Keratinocyte (primary cell): ENCODE data around the gene SGIP1.

Source experiments
- CTCF ChIP-seq, 3 experiments: IDR thresholded peaks in 1 of 3; conservative IDR thresholded peaks in 1 of 3; optimal IDR thresholded peaks in 1 of 3; 2 replicates in 2 of 3; 3 replicates in 1 of 3; pipeline versions ENCODE3 to v1.5.1; 2011; ENCODE audit warnings: low read length in 3 of 3, mild to moderate bottlenecking in 3 of 3, moderate library complexity in 2 of 3, control low read depth in 1 of 3, inconsistent platforms in 1 of 3; ENCODE audit not compliant: insufficient read depth in 2 of 3; ENCODE audit errors: extremely low read depth in 1 of 3
- EZH2 ChIP-seq: IDR thresholded peaks from one replicate; pipeline ENCODE4 v1.6.1; 2012; ENCODE audit warnings: inconsistent platforms, mild to moderate bottlenecking, low read length, moderate library complexity

GRCh38 chr1:66521721-66522365 lies 12.1 kb upstream of the SGIP1 start:
- TF ChIP-seq CTCF (optimal IDR thresholded peaks at IDR 0.05 in 1 of 3, IDR thresholded peaks at IDR 0.05 in 1 of 3, conservative IDR thresholded peaks at IDR 0.05 in 1 of 3; ENCODE audit: extremely low read depth in 1 of 3, insufficient read depth in 2 of 3, low read length in 3 of 3): no peak
- TF ChIP-seq EZH2: no peak
